Activated CD4-positive, alpha-beta T cell treated with anti-CD3 and anti-CD28 coated beads, Interleukin-2, amount 50 U/mL, for 1 hour (primary cell): Measurements from ENCODE around the gene SLC6A19.

Experiments used
- DNase-seq: peaks from one replicate; pipeline ENCODE4 v3.0.0-alpha.2; 2020

SLC6A19 gene

DNA sequence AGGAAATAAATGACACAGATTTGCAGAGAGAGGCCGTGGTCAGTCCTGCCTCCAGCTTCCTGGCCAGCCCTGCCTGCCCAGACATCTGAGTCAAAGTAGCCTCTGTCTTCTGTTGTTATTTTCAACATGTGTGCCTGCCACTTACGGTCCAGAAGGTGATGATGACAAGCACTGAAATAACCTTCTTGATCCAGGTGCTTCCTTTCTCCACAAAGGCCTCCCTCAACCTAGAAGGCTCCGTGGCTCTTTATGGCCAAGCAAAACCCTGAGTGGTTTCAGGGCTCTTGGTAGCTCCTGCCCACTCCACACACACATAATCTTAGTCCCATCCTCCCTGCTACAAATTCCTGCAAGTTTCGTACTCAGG, 34.1 kb upstream of the SLC6A19 start:
- no peak for DNase-seq

DNA sequence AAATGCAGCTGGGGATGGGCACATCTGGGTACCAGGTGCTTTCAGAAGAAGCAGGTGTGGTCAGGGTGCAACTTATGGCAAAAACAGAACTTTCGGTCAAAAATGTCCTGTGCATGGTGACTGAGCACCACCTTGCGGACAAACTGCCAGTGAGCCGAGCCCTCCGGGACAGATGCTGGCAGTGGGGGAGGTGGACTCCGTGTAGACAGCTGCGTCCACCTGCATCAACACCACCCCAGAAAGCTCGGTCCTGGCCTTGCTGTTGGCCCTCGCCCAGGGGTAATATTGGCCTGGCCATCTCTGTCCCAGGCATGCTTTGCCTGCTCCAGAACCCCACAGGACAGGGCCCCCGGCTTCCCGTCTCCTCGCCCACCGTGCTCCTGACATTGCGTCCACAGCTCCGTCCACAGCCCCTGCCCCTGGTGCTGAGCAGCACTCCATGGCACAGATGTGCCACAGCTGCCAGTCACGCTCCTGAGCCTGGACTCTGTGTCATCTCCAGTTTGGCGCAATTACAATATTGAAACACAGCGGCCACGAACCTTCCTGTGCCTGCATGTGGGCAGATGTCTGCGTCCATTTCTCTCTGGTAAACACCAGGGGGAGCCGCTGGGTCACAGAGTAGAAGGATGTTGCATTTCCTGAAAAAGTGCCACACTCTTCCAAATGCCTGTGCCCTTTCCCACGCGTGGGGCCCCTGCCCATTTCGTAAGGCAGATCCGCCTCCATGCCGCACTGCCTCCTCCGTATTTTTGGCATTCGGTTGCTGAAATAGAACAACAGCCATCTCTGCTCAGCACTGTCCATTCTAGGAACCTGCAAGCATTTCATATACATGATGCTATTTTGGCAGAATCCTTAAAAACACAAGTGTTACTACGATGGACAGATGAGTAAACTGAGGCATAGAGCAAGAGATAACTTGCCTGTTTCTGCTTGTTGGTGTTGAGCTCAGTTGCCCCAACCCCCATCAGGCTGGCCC, 33.4 kb upstream of the SLC6A19 start:
- DNase-seq, result peak; percentile 65

DNA sequence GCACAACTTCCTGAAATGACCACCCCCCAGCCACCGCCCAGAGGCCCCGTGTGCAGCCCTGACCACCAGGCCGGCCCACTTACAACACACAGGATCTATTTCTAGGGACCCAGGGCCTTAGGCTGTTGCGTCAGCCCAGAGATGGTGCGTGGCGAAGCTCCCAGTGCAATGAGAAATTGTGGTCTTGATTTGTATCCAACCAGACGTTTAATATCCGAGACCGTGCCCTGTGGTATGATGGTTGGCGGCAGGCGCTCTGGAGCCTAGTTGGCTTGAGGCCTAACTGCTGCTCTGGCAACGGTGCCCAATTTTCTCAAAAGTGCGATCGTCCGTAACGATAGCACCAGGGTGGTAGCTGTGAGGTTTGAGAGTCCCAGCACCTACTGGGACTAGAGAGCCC, 32.6 kb upstream of the SLC6A19 start:
- no peak for DNase-seq

DNA sequence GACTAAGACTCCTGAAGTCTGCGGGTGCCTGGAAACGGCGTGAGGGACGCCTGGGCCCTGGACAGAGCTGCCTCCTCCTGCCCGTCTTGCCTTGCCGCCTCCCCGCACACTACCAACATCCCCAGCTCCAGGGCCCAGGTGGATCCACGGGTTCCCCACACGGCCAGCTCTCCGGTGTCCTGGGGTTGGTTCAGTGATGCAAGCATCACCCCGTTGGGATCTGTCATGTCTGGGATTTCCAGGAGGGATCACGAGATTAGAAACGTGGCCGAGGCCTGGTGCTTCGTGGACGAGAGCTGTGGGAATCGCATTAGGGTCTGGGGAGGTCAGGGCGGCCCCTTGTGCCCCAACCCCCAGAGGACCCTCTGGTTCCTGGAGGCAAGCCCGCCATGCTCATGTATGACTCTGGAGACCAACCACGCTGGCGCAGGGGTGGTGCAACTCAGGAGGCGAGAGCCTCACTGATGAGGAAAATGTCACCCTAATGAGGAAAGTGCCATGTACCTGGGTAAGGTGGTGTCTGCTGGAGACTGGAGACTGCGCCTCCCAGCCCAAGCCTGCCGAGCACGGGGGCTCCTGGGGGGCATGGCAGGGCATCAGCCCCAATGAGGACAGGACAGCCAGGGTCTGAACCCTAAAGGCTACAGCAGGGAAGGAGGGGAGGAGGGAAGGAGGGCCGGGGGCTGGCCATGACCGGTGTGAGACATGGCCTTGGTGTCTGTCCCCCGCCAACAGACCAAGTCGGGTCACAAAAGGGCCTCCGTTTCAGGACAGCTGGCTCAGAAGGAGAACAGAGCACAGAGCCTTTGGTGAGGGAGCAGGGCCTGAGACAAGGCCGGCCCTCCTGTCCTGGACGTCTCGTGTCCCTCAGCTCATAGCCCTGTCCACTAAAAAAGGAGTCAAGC, 31.9 kb upstream of the SLC6A19 start:
- no peak for DNase-seq

DNA sequence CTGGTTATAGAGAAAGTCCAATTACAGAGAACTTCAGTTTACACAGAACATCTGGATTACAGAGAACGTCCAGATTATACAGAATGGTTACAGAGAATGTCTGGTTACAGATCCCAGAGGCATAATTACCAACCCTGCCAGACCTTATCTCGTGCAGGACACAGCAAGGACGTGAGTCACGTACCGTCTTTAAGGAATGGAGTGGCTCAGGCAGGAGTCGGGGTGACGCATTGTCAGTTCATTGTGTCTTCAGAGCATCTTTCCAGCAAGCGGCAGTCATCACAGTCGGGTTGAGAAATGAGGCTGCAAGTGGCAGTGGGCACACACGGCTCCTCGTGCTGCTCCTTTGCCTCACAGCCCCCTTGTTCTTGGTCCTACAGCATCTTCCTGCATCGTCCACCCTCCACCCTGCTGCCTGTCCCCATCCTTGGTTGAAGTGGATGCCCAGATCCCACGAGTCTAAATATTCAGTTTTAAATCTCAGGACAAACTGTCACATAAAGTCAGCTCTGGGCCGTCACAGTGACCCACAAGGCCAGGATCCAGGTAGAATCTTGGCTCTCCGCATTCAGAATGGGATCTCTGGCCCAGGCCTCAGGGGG, 30.0 kb upstream of the SLC6A19 start:
- DNase-seq, result no peak

DNA sequence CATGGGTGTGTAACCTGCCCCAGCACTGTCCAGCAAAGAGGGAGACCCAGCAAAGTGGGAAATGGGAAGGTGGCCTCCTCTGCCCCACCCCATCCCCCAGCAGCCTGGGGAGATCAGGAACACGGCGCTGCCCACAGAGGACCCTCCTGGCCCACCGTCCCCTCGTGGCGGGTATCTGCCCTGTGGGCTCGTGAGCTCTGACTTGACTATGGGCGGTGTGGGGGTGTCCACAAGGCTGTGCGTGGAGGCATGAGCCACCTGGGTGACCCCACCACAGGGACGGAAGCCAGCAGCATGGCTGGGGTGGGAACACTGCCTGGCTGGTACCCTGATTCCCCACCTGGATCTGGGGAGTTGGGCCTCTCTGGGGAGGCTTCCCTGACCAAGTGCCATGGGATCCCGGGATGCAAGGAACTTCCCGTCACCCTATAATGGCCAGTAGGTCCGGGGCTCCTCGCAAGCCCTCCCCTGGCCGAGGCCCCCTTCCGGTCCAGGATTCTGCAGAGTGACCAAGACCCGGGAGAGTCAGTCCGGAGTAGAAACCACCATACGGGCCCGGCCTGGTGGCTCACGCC, 29.3 kb upstream of the SLC6A19 start:
- no peak for DNase-seq

DNA sequence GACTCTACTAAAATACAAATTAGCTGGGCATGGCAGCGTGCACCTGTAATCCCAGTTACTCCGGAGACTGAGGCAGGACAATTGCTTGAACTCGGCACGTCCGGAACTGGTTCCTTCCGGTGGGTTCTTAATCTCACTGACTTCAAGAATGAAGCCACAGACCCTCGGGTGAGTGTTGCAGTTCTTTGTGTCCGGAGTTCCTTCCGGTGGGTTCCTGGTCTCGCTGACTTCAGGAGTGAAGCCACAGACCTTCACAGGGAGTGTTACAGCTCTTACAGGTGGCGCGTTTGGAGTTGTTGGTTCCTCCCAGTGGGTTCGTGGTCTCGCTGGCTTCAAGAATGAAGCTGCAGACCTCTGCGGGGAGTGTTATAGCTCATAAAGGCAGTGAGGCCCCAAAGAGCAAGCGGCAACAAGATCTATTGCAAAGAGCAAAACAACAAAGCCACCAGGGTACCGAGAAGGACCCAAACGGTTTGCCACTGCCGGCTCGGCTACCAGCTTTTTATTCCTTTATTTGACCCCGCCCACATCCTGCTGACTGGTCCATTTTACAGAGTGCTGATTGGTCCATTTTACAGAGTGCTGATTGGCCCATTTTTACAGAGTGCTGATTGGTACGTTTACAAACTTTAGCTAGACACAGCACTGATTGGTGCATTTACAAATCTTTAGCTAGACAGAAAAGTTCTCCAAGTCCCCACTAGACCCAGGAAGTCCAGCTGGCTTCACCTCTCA, 28.6 kb upstream of the SLC6A19 start:
- no peak for DNase-seq

DNA sequence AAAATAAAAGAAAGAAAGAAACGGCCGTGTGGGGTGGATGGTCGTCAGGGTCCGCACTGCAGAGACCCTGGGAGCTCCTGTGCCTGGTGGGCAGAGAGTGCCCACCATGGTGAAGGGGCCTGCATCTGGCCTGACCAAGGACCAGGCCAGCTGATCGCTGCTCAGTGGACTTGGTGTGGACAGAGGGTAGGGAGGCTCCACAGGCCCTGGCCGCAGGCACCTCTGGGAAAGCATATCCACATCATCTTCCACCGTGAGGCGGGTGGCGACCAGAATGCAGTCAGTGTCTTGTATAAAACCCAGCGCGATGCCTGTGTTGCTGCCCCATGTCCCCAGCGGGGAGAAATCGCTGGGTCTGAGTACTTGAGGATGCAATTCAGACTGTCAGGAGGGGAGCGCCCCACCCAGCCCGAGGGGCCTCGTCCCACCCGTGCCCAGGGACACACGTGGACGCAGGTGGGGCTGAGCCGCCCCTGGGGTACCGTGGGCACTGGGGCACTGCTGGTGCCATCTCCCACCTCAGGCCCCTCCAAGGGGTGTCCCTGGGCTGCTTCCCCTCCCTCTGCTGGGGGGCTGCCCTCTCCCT, 27.8 kb upstream of the SLC6A19 start:
- no peak for DNase-seq

DNA sequence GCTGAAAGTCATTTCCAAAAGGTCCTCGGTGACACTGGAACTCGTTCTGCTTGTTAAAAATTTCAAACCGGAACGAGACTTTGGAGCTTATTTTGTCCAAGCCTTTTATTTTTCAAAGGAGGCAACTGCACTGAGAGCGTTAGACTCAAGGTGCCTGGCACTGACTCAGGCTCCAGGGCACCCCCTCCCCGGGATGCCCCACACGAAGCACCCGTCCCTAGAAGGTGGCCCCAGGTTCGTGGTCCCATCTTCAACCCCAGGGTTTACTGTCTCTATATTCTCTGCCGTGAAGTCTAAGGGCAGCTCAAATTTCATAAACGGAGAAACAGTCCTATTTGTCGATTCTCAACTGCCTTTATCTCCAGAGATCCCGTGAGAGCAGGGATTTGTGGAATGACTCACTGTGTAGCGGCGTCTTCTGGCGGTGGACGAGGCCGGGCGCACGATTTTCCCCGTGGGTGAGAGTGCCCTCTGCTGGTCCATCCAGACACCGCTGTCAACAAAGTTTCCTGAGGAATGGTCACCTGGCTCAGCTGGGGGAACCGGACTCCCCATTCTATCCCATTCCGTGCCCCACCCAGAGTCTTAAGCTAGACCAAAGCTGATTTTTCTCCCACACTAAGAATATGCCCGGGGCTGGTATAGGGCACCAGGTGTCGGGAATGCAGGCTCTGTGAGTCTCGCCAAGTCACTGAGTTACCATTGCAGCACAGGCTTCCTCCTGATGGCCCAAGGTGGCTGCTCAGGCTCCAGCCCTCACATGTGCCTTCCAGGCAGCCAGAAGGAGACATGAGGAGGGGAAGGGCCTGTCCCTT, 27.1 kb upstream of the SLC6A19 start:
- peak; percentile 36 for DNase-seq

DNA sequence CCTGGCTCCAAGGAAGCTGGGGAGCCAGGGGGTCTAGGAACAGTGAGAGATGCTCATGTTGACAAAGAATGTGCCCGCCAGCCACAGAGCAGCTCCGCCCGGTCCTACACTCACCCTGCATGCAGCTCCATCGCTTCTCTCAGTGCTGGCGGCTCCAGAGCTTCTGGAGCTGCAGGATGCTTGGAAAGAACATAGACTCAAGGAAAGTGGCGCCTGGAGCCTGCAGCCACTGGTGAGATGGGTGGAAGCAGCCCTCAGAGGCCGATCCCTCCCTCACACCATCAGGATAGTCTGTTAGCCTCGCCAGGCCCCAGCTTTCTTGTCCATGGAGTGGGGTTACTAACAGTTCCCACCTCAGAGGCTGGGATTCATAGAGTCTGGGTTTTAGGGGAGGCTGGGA, 26.4 kb upstream of the SLC6A19 start:
- DNase-seq, result no peak

DNA sequence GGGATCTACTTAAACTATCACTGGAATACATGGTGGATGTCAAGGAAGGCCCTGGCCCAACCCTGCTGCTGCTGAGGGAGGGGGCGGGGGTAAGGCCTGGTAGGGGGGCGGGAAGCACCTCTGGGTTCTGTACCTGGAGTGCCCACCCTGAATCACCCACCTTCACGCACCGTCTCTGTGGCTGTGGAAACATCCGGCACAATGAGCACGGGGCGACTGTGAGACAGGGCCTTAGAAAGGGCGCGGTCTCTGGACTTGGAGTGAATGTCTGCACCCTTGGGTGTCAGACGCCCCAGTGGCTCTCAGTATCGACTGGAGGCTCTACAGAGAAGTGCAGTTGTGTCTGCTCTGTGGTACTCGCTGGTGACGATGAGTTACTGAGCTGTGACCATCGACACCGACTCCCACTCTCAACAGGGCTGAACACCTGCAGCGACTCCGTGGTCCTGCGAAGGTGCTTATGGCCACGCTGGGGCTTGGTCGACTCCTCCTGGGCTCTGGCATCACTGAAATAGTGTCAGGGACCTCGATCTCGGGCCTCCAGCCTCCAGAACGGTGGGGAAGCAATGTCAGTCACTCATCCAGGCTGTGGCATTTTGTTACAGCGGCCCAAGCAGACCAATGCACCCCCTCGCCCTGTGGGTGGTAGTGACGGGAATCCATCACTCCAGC, 25.5 kb upstream of the SLC6A19 start:
- DNase-seq, result no peak

DNA sequence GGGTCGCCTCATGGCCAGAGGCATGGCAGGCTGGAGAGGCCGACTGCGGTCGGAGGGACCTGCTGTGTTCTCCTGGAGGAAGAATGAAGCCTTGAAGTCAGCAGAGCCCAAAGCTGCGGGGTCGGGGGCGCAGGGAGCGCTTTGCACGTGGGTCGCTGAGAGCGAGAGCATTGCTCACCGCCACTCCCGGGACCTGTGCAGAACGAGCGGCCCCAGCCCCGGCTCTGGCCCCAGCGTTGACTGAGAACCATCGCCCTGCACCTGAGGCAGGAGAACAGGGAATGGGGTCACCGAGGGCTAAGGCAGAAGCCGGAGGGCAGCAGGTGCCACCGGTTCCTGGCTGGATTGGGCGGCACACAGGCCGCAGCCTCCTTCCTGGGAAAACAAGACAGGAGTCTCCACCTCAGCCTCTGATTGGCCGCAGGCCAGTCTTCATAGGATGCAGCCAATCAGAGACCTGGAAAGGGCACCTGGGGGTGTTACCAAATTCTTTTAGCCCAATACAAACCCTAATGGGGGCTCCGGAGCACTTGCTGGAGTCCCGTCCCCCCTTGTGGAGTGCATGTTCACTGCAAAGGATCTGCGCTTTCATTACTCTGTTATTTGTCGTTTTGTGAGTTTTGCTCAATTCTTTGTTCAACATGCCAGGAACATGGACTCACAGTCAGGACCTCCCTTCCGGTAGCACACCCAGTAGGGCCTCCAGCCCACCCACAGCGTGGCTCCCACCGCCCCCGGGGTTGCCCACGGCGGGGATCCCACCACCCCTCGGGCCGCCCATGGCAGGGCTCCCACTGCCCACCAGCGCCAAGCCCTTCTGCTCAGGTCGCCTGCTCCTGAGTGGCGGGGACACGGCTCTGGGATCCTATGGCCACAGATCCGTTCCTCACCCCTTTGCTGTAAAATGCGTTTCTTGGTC, 24.7 kb upstream of the SLC6A19 start:
- no peak for DNase-seq

DNA sequence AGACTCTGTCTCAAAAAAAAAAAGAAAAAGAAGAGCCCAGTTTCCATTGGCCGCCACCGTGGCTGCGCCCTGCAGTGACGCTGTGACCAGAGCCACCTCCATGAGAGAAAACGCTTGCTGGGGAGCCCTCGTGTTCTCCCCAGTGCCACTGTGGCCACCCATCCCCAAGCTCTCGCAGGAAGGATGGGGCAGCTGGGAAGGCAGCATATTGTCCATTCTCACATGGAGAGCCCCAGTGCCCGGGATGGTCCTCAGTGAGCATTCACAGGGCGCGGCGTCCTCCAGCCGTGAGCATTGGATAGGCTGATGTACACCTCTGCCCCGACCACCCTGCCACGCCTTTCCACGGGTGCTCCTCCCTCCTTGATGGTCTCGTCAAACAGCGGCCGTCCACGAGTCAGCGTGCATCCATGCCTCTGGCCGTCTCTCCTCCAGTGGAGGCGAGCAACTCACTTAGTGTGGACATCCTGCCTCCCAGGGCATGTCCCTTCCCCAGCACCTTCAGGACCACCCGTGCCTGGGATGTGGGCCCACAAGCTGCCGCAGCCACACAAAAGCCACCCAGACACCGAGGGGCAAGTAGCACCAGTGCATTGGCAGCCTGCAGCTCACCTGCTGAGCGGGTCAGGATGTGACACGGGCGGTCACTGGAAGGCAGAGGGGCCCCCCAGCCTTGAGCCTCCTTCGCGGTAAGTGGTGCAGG, 23.4 kb upstream of the SLC6A19 start:
- no peak for DNase-seq

DNA sequence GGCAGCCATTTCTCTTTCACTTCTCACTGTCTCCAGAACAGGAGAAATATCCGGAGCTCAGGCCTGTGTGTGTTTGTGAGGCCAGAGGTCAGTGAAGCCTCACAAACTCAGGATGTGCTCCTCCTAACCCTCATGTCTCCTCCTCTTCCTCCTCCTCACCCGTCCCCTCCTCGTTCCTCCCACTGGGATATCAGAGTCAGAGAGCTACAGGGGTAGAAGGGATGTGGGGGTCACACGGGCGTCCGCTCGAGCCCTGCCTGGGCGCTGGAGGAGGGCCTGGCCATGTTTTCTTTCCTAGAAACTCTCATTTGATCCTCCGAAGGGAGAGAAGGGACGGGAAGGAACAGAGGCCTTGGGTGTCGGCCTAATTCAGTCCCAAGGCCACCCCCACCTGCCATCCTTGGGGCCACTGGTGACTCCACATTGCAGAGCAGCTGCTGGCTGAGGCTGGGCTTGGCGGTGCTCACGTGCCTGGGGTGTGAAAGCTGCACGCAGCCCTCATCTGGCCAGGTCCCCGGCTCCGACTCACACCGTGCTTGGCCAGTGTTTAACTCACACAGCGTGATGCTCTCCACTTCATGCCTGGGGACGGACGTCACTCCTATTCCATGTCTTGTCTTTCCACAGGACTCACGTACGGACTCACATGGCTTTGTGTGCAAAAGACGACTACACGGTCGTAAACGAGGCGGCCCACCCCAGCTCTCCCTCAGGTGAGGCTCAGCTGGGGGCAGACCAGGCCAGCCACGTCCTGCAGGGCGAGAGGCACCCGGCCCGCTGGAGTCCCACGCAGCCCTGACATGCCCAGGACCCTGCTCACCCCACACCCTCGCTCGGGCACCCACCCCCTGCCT, 22.6 kb upstream of the SLC6A19 start:
- no peak for DNase-seq

DNA sequence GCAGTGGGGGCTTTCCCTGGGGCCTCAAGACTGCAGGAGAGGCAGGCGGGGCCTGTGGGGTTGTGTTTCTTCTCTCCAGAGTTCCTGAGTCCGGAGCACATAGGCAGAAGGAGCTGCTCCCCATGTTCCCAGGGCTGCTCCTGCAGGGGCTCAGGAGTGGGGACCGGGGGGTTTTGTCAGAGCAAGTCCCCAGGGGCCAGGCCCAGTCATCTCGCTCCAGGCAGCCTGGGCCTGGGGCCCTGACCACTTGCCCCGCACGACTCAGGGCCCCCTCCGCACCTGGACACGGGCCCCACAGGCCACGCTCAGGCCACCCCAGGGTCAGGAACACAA, 22.0 kb upstream of the SLC6A19 start:
- no peak for DNase-seq

DNA sequence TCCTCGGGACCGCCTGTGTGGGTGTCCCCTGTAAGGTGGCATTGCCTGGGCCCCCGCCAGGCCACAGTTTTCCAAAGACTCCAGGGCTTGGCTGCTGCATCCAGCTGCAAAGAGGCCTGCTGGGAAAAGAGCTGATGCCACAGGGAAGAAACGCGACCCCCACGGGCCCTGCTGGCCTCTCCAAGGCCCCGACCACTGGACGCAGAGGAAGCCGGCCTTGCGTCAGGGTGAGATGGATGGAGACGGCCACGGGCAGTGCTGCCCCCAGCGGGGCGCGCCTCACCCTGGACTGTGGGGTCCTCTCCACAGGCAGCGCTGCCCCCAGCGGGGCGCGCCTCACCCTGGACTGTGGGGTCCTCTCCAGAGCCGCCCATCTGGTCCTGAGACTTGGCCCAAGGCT, 21.3 kb upstream of the SLC6A19 start:
- DNase-seq, result no peak

DNA sequence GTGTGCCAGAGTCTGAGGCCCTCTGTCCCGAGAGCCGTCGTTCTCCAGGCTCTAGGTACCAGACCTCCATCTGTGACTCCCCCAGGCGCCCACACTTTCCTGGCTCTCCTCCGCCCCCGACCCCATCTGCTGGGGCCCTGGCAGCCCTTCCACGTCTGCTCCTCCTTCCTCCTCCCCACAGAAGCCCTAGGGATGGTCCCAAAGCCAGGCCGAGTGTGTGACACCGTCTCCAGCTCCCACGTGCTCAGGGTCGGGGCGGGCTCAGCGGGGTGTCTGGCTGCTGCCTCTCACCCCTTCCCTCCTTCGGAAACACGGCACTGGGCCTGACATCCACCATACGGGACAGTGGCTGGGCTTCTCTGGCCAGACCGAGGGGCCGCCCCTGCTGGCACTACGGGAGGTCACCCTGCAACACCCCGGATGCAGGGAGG, 20.5 kb upstream of the SLC6A19 start:
- no peak for DNase-seq
